Suppressor macrophage treated with lipopolysaccharide for 1 hour (primary cell): ENCODE measurements around the gene PRDM12.
A peak's percentile ranks its signal among the peaks of the same experiment; 100 is the strongest.
"Not testable (repeated sequence)": the region's sequence is repeated elsewhere in the genome, so short reads cannot be mapped to it uniquely, and the experiment has no call there.

Source experiments
- DNase-seq, 3 donors: peaks; one replicate each; pipeline ENCODE4 v3.0.0-alpha.2; 2020 to 2022

Gene PRDM12

GRCh38 chr9:130665431-130666392 lies 1.3 kb downstream of the PRDM12 start:
- peak in 1 of 3 donors; percentile 41 for DNase-seq

- no peak for DNase-seq
Measured at GRCh38 chr9:130666393-130667119, 2.2 kb downstream of the PRDM12 start.

GRCh38 chr9:130667120-130667435 lies 2.7 kb downstream of the PRDM12 start:
- peak; percentile 59 to 70 (median 67) for DNase-seq

GRCh38 chr9:130668196-130668595 lies 3.8 kb downstream of the PRDM12 start:
- DNase-seq = no peak

- DNase-seq = no peak
Measured at GRCh38 chr9:130668659-130669058, 4.3 kb downstream of the PRDM12 start.

GRCh38 chr9:130669965-130670364 lies 5.6 kb downstream of the PRDM12 start:
- DNase-seq = no peak

GRCh38 chr9:130670644-130671043 lies 6.2 kb downstream of the PRDM12 start:
- DNase-seq = no peak

- no peak for DNase-seq
Measured at GRCh38 chr9:130672466-130672865, 8.1 kb downstream of the PRDM12 start.

- no peak for DNase-seq
Measured at GRCh38 chr9:130672933-130673615, 8.7 kb downstream of the PRDM12 start.

GRCh38 chr9:130675396-130675795 lies 11.0 kb downstream of the PRDM12 start:
- DNase-seq = no peak

GRCh38 chr9:130677252-130677651 lies 12.9 kb downstream of the PRDM12 start:
- no peak for DNase-seq

- DNase-seq = peak; percentile 87 to 94 (median 94)
Measured at GRCh38 chr9:130680836-130681768, 16.7 kb downstream of the PRDM12 start.

- no peak for DNase-seq
Measured at GRCh38 chr9:130681769-130682420, 17.5 kb downstream of the PRDM12 start.

- DNase-seq = peak; percentile 91 to 94 (median 93)
Measured at GRCh38 chr9:130682421-130683121, 18.2 kb downstream of the PRDM12 start.

GRCh38 chr9:130685104-130685503 lies 20.7 kb downstream of the PRDM12 start:
- DNase-seq = no peak

- DNase-seq = not testable (repeated sequence)
Measured at GRCh38 chr9:130685945-130686344, 21.6 kb downstream of the PRDM12 start.

GRCh38 chr9:130687615-130688014 lies 23.2 kb downstream of the PRDM12 start:
- DNase-seq = no peak

- no peak for DNase-seq
Measured at GRCh38 chr9:130688072-130688471, 23.7 kb downstream of the PRDM12 start.

- no peak for DNase-seq
Measured at GRCh38 chr9:130689572-130689936, 25.2 kb downstream of the PRDM12 start.

- DNase-seq = peak in 1 of 3 donors; percentile 30
Measured at GRCh38 chr9:130689937-130690700, 25.7 kb downstream of the PRDM12 start.
